SU-DHL-6 (cell line): ENCODE measurements around the gene SIL1.

Experiments used
- EZH2phosphoT487 ChIP-seq: fragments of 200-600 bp; sonication (generic), shearing (Covaris generic); conservative IDR thresholded peaks from 2 replicates; pipeline ENCODE4 v1.6.1; 2018; ENCODE audit warnings: mild to moderate bottlenecking, antibody characterized with exemption, low read length, moderate library complexity, mixed read lengths
- TF ChIP-seq, protein P1 (sequence below): fragments of 200-600 bp; sonication (generic); IDR thresholded peaks from one replicate; pipeline ENCODE4 v1.5.1; 2017; ENCODE audit warnings: antibody characterized with exemption, mild to moderate bottlenecking, low read length, moderate library complexity; ENCODE audit not compliant: insufficient read depth, poor library complexity, severe bottlenecking

DNA sequence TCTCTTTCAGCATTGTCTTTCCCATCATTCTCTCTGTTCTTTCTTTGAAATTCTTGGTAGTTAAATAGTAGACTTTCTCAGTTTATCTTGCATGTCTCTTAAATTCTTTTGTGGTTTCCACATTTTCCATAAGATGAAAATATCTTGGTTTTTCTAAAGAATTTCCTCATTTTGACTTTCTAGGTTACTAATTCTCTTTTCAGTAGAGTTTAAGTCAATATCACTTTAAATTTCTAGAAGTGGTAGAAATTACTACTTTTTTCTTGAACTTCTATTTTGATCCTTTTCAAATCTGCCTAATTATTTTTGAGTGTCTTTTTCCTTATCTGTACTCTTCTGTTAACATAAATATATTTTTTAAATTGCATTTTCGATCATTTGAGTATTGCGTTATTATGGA is 299.4 kb downstream of the SIL1 start:
- TF ChIP-seq EZH2phosphoT487: no peak
- TF ChIP-seq, protein P1, sequence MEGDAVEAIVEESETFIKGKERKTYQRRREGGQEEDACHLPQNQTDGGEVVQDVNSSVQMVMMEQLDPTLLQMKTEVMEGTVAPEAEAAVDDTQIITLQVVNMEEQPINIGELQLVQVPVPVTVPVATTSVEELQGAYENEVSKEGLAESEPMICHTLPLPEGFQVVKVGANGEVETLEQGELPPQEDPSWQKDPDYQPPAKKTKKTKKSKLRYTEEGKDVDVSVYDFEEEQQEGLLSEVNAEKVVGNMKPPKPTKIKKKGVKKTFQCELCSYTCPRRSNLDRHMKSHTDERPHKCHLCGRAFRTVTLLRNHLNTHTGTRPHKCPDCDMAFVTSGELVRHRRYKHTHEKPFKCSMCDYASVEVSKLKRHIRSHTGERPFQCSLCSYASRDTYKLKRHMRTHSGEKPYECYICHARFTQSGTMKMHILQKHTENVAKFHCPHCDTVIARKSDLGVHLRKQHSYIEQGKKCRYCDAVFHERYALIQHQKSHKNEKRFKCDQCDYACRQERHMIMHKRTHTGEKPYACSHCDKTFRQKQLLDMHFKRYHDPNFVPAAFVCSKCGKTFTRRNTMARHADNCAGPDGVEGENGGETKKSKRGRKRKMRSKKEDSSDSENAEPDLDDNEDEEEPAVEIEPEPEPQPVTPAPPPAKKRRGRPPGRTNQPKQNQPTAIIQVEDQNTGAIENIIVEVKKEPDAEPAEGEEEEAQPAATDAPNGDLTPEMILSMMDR: no peak
